A673 (cell line): ENCODE measurements around the gene MILR1. TPM values are rescaled to one million over a fixed set of nuclear protein-coding genes. Genes with fewer than 3 reads are reported as not detected.
A peak's percentile ranks its signal among the peaks of the same experiment; 100 is the strongest.
"Not testable (repeated sequence)": the region's sequence is repeated elsewhere in the genome, so short reads cannot be mapped to it uniquely, and the experiment has no call there.

Source experiments
- BruUV-seq: library from RNA; stranded (reverse); fragments of 400-500 nt; replicated peaks from 2 replicates; lab custom pipeline; 2021; lab: Mats Ljungman, UMichigan
- CTCF ChIA-PET: fragments of 300-600 bp; sonication (Branson Sonifier 250); formaldehyde crosslinking; loops from one replicate; lab custom pipeline; 2022; ENCODE audit warnings: antibody characterized with exemption; lab: Charles Lee
- POLR2A ChIA-PET: fragments of 300-600 bp; sonication (Branson Sonifier 250); formaldehyde crosslinking; loops from one replicate; lab custom pipeline; 2022; ENCODE audit warnings: antibody characterized with exemption; ENCODE audit not compliant: low non-redundant PET; lab: Charles Lee
- DNase-seq: peaks from one replicate; pipeline ENCODE4 v3.0.0-alpha.2; 2015; ENCODE audit warnings: low spot score
- H3K27ac ChIP-seq: fragments of 200-600 bp; sonication (generic); 2 replicates; pipeline ENCODE4 v1.5.1; 2016; ENCODE audit warnings: mixed run types, low read depth, mild to moderate bottlenecking, mixed read lengths, antibody characterized with exemption, low read length; ENCODE audit not compliant: poor library complexity, severe bottlenecking
- H3K27me3 ChIP-seq: fragments of 200-600 bp; sonication (generic); replicated peaks from 2 replicates; pipeline ENCODE4 v1.6.1; 2017; ENCODE audit warnings: mixed run types, low read depth, mild to moderate bottlenecking, mixed read lengths, antibody characterized with exemption, low read length; ENCODE audit not compliant: insufficient read depth, poor library complexity
- H3K36me3 ChIP-seq: fragments of 200-600 bp; sonication (generic); 2 replicates; pipeline ENCODE4 v1.6.1; 2016; ENCODE audit warnings: mixed run types, mild to moderate bottlenecking, mixed read lengths, antibody characterized with exemption, low read length; ENCODE audit not compliant: insufficient read depth, poor library complexity, severe bottlenecking
- H3K4me1 ChIP-seq: fragments of 200-600 bp; sonication (generic); 2 replicates; pipeline ENCODE4 v1.6.1; 2017; ENCODE audit warnings: mixed run types, mild to moderate bottlenecking, mixed read lengths, antibody characterized with exemption, low read length; ENCODE audit not compliant: insufficient read depth, poor library complexity, severe bottlenecking
- H3K4me3 ChIP-seq: fragments of 200-600 bp; sonication (generic); 2 replicates; pipeline ENCODE4 v1.5.1; 2016; ENCODE audit warnings: low read depth, mixed run types, mild to moderate bottlenecking, mixed read lengths, low read length; ENCODE audit not compliant: poor library complexity, severe bottlenecking
- H3K9me3 ChIP-seq: fragments of 200-600 bp; sonication (generic); 2 replicates; pipeline ENCODE4 v1.6.1; 2016; ENCODE audit warnings: mixed run types, low read depth, mild to moderate bottlenecking, mixed read lengths, antibody characterized with exemption, low read length; ENCODE audit not compliant: poor library complexity, severe bottlenecking
- CTCF ChIP-seq: fragments of 300-800, 200-600 bp; sonication (generic); conservative IDR thresholded peaks from 2 replicates; pipeline ENCODE4 v1.5.1; 2017; ENCODE audit warnings: low read depth, mild to moderate bottlenecking, antibody characterized with exemption, low read length, moderate library complexity, mixed read lengths
- EZH2 ChIP-seq: fragments of 200-600 bp; sonication (generic); IDR thresholded peaks from 2 replicates; pipeline ENCODE4 v1.6.1; 2017; ENCODE audit warnings: borderline replicate concordance, low read depth, mild to moderate bottlenecking, mixed read lengths, antibody characterized with exemption, low read length; ENCODE audit not compliant: poor library complexity, severe bottlenecking
- intact Hi-C: fragments of 100-400 bp; cut with micrococcal nuclease; formaldehyde crosslinking; loops from one replicate; pipeline ENCODE4 v1.10.0; 2022; ENCODE audit not compliant: unreplicated experiment
- total RNA-seq: library from RNA; stranded (reverse); gene quantifications from 2 replicates; pipeline ENCODE4 v1.2.3, GENCODE V29; 2021

Gene MILR1
- total RNA-seq, 1 experiment from 2014 or later = not detected

GRCh38 chr17:64460955-64461354, 12.0 kb downstream of the MILR1 start:
- Histone ChIP-seq H3K9me3 (no peaks in the 10 kb centered on the region), H3K27ac (no peak overlapping the region), H3K4me3 (no peak overlapping the region), H3K4me1 (no peaks in the 10 kb centered on the region), H3K36me3 (no peaks in the 10 kb centered on the region), H3K27me3 (no peaks in the 10 kb centered on the region)
- intact Hi-C loops = no loop called here
- DNase-seq = no peak
- ChIA-PET CTCF (no interaction called here), POLR2A (no interaction called here)
- BruUV-seq = no TSS peak
- TF ChIP-seq CTCF (no peak), EZH2 (no peak)

- Histone ChIP-seq H3K4me1 (no peaks in the 10 kb centered on the region), H3K27me3 (no peaks in the 10 kb centered on the region), H3K36me3 (no peaks in the 10 kb centered on the region), H3K4me3 (no peak overlapping the region), H3K9me3 (no peaks in the 10 kb centered on the region), H3K27ac (no peak overlapping the region)
- DNase-seq = no peak
- BruUV-seq = no TSS peak
- CTCF ChIA-PET = no interaction called here
- no peak for TF ChIP-seq CTCF
- TF ChIP-seq EZH2 = no peak
- intact Hi-C loops = no loop called here
- POLR2A ChIA-PET = no interaction called here
Observed at GRCh38 chr17:64461788-64462187, 12.9 kb downstream of the MILR1 start.

- TF ChIP-seq CTCF = no peak
- TF ChIP-seq EZH2 = no peak
- H3K36me3 ChIP-seq = no peaks in the 10 kb centered on the region
- no peak overlapping the region for H3K4me3 ChIP-seq
- H3K27ac ChIP-seq = no peak overlapping the region
- intact Hi-C loops = no loop called here
- ChIA-PET POLR2A (no interaction called here), CTCF (no interaction called here)
- H3K27me3 ChIP-seq = no peaks in the 10 kb centered on the region
- H3K9me3 ChIP-seq = no peaks in the 10 kb centered on the region
- no TSS peak for BruUV-seq
- no peaks in the 10 kb centered on the region for H3K4me1 ChIP-seq
- peak; percentile 32 for DNase-seq
Observed at GRCh38 chr17:64466019-64466735, 17.3 kb downstream of the MILR1 start.

GRCh38 chr17:64466834-64467233, 17.9 kb downstream of the MILR1 start:
- H3K4me3 ChIP-seq, POLR2A ChIA-PET, H3K9me3 ChIP-seq, H3K4me1 ChIP-seq, H3K27ac ChIP-seq, H3K36me3 ChIP-seq, intact Hi-C loops, BruUV-seq, H3K27me3 ChIP-seq, CTCF ChIA-PET, DNase-seq: not testable (repeated sequence)
